Measurements from ENCODE around the gene EPS8.

Gene EPS8

DNA sequence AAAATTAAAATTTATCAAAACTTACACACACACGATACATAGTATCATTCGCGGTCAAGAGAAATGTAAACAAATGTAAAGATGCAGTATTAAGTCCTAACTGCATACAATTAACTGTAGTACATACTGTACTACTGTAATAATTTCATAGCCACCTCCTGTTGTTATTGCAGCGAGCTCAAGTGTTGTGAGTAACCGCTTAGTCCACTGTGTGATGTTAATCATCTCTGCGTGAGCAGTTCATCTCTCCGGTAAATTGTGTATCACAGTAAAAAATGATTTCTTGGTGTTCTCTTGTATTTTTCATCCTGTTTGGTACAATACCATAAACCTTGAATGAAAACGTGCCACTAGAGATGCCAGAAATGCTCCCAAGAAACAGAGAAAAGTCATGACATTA is 6.5 kb downstream of the EPS8 start:
- no peak for TF ChIP-seq EZH2 (IDR thresholded peaks at IDR 0.05; ENCODE audit: borderline replicate concordance, low read length)
- no peak for TF ChIP-seq CTCF (IDR thresholded peaks at IDR 0.05; ENCODE audit: low read length)
- H3K4me2 ChIP-seq (ENCODE audit: low read length) = no peak overlapping the region
- H4K20me1 ChIP-seq (ENCODE audit: insufficient read depth, low read length) = no peaks in the 10 kb centered on the region
- no peaks in the 10 kb centered on the region for H3K4me1 ChIP-seq (ENCODE audit: insufficient read depth, low read length, severe bottlenecking)
- H3K9me3 ChIP-seq (ENCODE audit: low read length) = no peaks in the 10 kb centered on the region
- H3K36me3 ChIP-seq (ENCODE audit: insufficient read depth, low read length) = no peaks in the 10 kb centered on the region
- H2AFZ ChIP-seq (ENCODE audit: low read length) = no peak overlapping the region
- H3F3A ChIP-seq (ENCODE audit: insufficient read depth, low read length) = no peaks in the 10 kb centered on the region
- peaks cover 1% of the 10 kb centered on the region; the same call in 1 of the 2 replicates for H3K27me3 ChIP-seq (ENCODE audit: insufficient read depth, low read length)
- no peak overlapping the region for H3K27ac ChIP-seq (ENCODE audit: low read depth, low read length, poor library complexity, severe bottlenecking)
- H3K9me2 ChIP-seq (ENCODE audit: low read depth, low read length) = no peaks in the 10 kb centered on the region
- H3K79me2 ChIP-seq (ENCODE audit: insufficient read depth, low read length) = no peaks in the 10 kb centered on the region
- H3K9ac ChIP-seq (ENCODE audit: low read length) = no peak overlapping the region
- H3K4me3 ChIP-seq (ENCODE audit: low read depth, low read length, poor library complexity, severe bottlenecking) = no peak overlapping the region

DNA sequence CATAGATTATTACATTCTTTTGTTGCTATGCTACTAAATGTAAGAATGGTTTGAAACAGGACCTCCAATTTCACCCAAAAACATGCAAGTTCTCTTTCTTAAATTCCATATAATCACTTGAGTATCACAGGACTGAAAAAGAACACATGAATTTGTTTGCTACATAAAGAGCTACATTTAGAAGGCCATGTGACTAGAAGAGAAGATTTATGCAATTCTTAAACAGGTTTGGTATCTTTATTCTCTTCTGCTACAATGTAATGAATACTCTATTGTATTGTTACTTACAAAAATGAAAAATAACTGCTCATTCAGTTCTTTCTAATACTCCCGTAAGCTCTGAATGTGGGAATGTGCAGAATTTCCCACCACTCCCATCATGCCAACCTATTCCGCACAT is 9.3 kb downstream of the EPS8 start:
- Histone ChIP-seq H3F3A (ENCODE audit: insufficient read depth, low read length) (no peaks in the 10 kb centered on the region), H3K27me3 (ENCODE audit: insufficient read depth, low read length) (no peaks in the 10 kb centered on the region)

GRCh38 chr12:15778126-15778525 is 11.1 kb downstream of the EPS8 start:
- Histone ChIP-seq H4K20me1 (ENCODE audit: insufficient read depth, low read length) (no peaks in the 10 kb centered on the region), H3K36me3 (ENCODE audit: insufficient read depth, low read length) (no peaks in the 10 kb centered on the region), H3K4me2 (ENCODE audit: low read length) (no peak overlapping the region), H3K9ac (ENCODE audit: low read length) (no peak overlapping the region), H3K9me2 (ENCODE audit: low read depth, low read length) (no peaks in the 10 kb centered on the region), H3K9me3 (ENCODE audit: low read length) (no peaks in the 10 kb centered on the region), H3K27ac (ENCODE audit: low read depth, low read length, poor library complexity, severe bottlenecking) (no peak overlapping the region), H3K4me1 (ENCODE audit: insufficient read depth, low read length, severe bottlenecking) (no peaks in the 10 kb centered on the region), H2AFZ (ENCODE audit: low read length) (no peak overlapping the region), H3F3A (ENCODE audit: insufficient read depth, low read length) (no peaks in the 10 kb centered on the region), H3K4me3 (ENCODE audit: low read depth, low read length, poor library complexity, severe bottlenecking) (no peak overlapping the region), H3K79me2 (ENCODE audit: insufficient read depth, low read length) (no peaks in the 10 kb centered on the region), H3K27me3 (ENCODE audit: insufficient read depth, low read length) (no peaks in the 10 kb centered on the region)
- TF ChIP-seq EZH2 (IDR thresholded peaks at IDR 0.05; ENCODE audit: borderline replicate concordance, low read length) (no peak), CTCF (IDR thresholded peaks at IDR 0.05; ENCODE audit: low read length) (no peak)

More for the DNA sequence above, 9.3 kb downstream of the EPS8 start:
- TF ChIP-seq CTCF (IDR thresholded peaks at IDR 0.05; ENCODE audit: low read length) (no peak), EZH2 (IDR thresholded peaks at IDR 0.05; ENCODE audit: borderline replicate concordance, low read length) (no peak)
- Histone ChIP-seq H3K9me2 (ENCODE audit: low read depth, low read length) (no peaks in the 10 kb centered on the region), H3K27ac (ENCODE audit: low read depth, low read length, poor library complexity, severe bottlenecking) (no peak overlapping the region), H3K4me3 (ENCODE audit: low read depth, low read length, poor library complexity, severe bottlenecking) (no peak overlapping the region), H3K79me2 (ENCODE audit: insufficient read depth, low read length) (no peaks in the 10 kb centered on the region), H3K4me1 (ENCODE audit: insufficient read depth, low read length, severe bottlenecking) (no peaks in the 10 kb centered on the region), H3K9ac (ENCODE audit: low read length) (no peak overlapping the region), H2AFZ (ENCODE audit: low read length) (no peak overlapping the region), H3K36me3 (ENCODE audit: insufficient read depth, low read length) (no peaks in the 10 kb centered on the region), H3K4me2 (ENCODE audit: low read length) (no peak overlapping the region), H4K20me1 (ENCODE audit: insufficient read depth, low read length) (no peaks in the 10 kb centered on the region), H3K9me3 (ENCODE audit: low read length) (no peaks in the 10 kb centered on the region)

All from OCI-LY1 (cell line).